Activated naive CD8-positive, alpha-beta T cell treated with anti-CD3 and anti-CD28 coated beads, Interleukin-2, amount 10 ng/mL, durations not matched to agents 7 days and 5 days (primary cell): ENCODE results near the gene XCR1. TPM values are rescaled to one million over a fixed set of nuclear protein-coding genes. Genes with fewer than 3 reads are reported as not detected.

Source experiments
- ATAC-seq: fragments of 150-1000 bp; cut with Tn5 transposase; one replicate; pipeline ENCODE4 v1.10.0; 2021; ENCODE audit warnings: low read depth, moderate library complexity
- POLR2A ChIA-PET: fragments of 350-600 bp; sonication (Branson Sonifier 250); formaldehyde crosslinking; loops from one replicate; lab custom pipeline; 2021; ENCODE audit warnings: antibody characterized with exemption; lab: Charles Lee
- DNase-seq: peaks from one replicate; pipeline ENCODE4 v3.0.0; 2021
- H3K27ac Mint-ChIP-seq: one replicate; pipeline ENCODE4 v1.8.0; 2022; ENCODE audit warnings: mild to moderate bottlenecking, mixed read lengths
- H3K27me3 Mint-ChIP-seq: one replicate; pipeline ENCODE4 v1.8.0; 2022; ENCODE audit warnings: mild to moderate bottlenecking, moderate library complexity, mixed read lengths
- H3K36me3 Mint-ChIP-seq: one replicate; pipeline ENCODE4 v1.8.0; 2021; ENCODE audit warnings: mild to moderate bottlenecking, mixed read lengths
- H3K4me1 Mint-ChIP-seq: one replicate; pipeline ENCODE4 v1.8.0; 2021; ENCODE audit warnings: mixed read lengths
- H3K4me3 Mint-ChIP-seq: one replicate; pipeline ENCODE4 v1.8.0; 2022; ENCODE audit warnings: mild to moderate bottlenecking, moderate library complexity, mixed read lengths
- H3K9me3 Mint-ChIP-seq: one replicate; pipeline ENCODE4 v1.8.0; 2021; ENCODE audit warnings: mixed read lengths
- total RNA-seq, 2 experiments: library from RNA; stranded (reverse); gene quantifications; one replicate each; pipeline ENCODE4 v1.2.3, GENCODE V29; 2021

XCR1 gene, protein sequence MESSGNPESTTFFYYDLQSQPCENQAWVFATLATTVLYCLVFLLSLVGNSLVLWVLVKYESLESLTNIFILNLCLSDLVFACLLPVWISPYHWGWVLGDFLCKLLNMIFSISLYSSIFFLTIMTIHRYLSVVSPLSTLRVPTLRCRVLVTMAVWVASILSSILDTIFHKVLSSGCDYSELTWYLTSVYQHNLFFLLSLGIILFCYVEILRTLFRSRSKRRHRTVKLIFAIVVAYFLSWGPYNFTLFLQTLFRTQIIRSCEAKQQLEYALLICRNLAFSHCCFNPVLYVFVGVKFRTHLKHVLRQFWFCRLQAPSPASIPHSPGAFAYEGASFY
- total RNA-seq = not detected

DNA sequence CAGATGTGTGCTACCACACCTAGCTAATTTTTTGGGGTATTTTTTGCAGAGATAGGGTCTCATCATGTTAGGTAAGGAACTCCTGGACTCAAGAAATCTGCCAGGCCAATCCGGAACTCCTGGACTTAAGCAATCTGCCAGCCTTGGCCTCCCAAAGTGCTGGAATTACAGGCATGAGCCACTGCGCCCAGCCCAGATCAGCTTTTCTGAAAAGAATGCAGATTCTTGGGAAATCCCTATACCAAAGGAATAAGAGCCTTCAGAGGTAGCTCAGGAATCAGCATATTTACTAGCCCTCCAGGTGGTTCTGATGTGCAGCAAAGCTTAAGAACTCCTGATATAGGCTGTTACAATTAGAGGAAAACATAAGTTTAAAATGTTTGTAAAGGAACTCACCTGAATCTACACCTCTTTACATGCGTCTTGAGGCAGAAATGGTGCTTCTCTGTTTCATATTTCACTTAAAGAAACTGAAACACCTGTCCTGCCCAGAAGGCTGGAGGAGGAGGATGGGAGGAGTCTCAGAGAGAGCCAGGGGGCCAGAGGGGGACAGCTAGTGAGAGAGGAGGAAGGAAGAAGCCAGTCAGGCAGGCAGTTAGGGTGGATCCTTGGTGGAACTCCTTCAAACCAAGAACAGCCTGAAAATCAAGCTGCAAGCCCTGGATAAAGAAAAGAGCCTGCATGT, at the start of gene XCR1:
XCR1 (minus strand) TSS at position 463 of the 685 bp plus-strand sequence. CDS start 5,536 bp downstream, outside the sequence.
- Mint-ChIP-seq H3K36me3 (peaks cover 16% of the 10 kb centered on the region), H3K9me3 (peaks cover 13% of the 10 kb centered on the region), H3K27me3 (peaks cover 2% of the 10 kb centered on the region), H3K4me3 (no peak within 1 kb of the TSS), H3K4me1 (no peaks in the 10 kb centered on the region), H3K27ac (no peak within 1 kb of the TSS)
- POLR2A ChIA-PET = no interaction called here
- ATAC-seq (no peak), DNase-seq (no peak)

DNA sequence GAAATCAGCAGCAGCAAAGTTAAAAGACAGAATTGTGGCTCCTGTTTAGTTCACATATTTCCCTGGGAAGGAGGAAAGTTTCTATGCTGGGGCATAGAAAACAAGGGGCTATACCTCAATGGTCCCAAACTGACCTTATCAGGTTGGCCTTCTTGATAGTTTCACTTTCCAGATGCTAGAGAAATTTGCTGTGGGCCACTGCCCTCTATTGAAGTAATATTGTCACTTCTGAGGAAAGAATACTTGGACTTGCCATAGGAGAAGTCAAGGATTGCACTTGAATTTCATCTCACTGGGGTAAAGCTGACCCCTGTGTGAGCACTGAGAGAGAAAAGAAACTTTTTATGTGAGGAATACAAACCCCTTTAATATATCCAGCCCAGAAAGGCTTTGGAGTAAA, 49.3 kb upstream of the XCR1 start:
- Mint-ChIP-seq H3K9me3 (peaks cover 13% of the 10 kb centered on the region), H3K4me3 (no peak overlapping the region), H3K27me3 (peaks cover 3% of the 10 kb centered on the region), H3K4me1 (peaks cover 32% of the 10 kb centered on the region), H3K36me3 (peaks cover 14% of the 10 kb centered on the region), H3K27ac (no peak overlapping the region)
- DNase-seq (no peak), ATAC-seq (no peak)
- POLR2A ChIA-PET = interaction anchor here (0.6 to 3.1 kb wide), 8 partner anchors 86 to 138 kb away, joined by 3 to 14 read pairs (median 5); partner anchors contain the start of gene CXCR6

DNA sequence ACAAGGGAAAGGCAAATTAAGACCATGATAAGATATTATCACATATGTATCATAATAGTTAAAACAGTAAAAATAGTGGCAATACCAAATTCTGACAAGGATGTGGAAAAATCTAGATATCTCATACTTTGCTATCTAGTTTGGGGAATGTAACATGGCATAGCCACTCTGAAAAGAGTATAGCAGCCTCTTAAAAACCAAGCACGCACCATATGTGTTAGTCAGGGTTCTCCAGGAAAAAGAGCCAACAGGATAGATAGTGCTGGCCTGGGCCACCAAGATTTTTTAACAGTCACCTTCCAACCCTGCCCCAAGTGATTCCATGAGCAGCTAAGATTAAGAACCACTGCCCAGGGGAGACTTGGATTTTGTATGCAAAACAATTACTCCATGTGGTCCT, 48.5 kb upstream of the XCR1 start:
- ATAC-seq = no peak
- POLR2A ChIA-PET = interaction anchor here (0.6 to 3.1 kb wide), 7 partner anchors 85 to 137 kb away, joined by 3 to 14 read pairs (median 6); partner anchors contain the start of gene CXCR6
- Mint-ChIP-seq H3K27ac (no peak overlapping the region), H3K9me3 (peaks cover 18% of the 10 kb centered on the region), H3K27me3 (no peaks in the 10 kb centered on the region), H3K4me3 (no peak overlapping the region), H3K4me1 (peaks cover 39% of the 10 kb centered on the region), H3K36me3 (peaks cover 21% of the 10 kb centered on the region)
- DNase-seq = no peak

DNA sequence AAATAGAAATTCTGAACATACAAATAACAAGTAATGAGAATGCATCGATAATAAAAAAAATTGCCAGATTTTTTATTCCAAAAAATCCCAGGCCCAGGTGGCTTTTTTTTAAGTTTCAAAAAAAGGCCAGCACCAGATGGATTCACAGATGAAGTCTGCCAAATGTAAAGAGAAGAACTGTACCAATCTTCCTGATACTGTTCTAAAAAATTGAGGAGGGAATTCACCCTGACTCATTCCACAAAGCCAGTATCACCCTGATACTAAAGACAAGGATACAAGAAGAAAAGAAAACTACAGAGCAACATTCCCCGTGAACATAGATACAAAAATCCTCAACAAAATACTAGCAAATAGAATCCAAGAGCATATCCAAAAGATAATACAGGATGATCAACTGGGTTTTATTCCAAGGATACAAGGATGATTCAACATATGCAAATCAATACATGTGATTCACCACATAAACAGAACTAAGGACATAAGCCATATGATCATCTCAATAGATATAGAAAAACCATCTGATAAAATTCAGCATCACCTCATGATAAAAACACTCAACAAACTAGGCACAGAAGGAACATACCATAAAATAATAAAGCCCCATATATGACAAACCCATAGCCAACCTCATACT, 44.1 kb upstream of the XCR1 start:
- Mint-ChIP-seq H3K27ac (peak overlapping the region; percentile 53), H3K4me1 (peaks cover 55% of the 10 kb centered on the region), H3K4me3 (peak overlapping the region; percentile 52), H3K36me3 (peaks cover 22% of the 10 kb centered on the region), H3K9me3 (peaks cover 19% of the 10 kb centered on the region), H3K27me3 (no peaks in the 10 kb centered on the region)
- POLR2A ChIA-PET = no interaction called here
- no peak for DNase-seq
- ATAC-seq = no peak

DNA sequence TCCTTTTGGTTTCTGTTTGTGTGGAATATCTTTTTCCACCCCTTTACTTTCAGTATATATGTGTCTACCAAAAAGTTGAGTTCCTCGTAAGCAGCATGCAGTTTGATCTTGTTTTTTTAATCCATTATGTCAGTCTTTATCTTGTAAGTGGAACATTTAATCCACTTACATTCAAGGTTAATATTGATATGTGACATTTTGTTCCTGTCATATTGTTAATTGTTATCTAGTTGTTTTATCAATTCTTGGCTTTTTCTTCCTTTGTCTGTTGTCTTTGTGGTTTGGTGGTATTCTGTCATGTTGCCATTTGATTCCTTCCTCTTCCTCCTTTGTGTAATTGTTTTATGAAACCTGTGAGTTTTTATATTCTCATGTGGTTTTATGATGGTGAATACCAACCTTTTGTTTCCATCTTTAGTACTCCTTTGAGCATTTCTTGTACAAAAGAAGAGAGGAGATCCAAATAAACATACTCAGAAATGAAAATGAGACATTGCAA, 43.4 kb upstream of the XCR1 start:
- POLR2A ChIA-PET = no interaction called here
- Mint-ChIP-seq H3K4me3 (peak overlapping the region; percentile 52), H3K27ac (peak overlapping the region; percentile 53), H3K4me1 (peaks cover 53% of the 10 kb centered on the region), H3K36me3 (peaks cover 22% of the 10 kb centered on the region), H3K9me3 (peaks cover 19% of the 10 kb centered on the region), H3K27me3 (no peaks in the 10 kb centered on the region)
- peak; percentile 32 for ATAC-seq
- DNase-seq = no peak

DNA sequence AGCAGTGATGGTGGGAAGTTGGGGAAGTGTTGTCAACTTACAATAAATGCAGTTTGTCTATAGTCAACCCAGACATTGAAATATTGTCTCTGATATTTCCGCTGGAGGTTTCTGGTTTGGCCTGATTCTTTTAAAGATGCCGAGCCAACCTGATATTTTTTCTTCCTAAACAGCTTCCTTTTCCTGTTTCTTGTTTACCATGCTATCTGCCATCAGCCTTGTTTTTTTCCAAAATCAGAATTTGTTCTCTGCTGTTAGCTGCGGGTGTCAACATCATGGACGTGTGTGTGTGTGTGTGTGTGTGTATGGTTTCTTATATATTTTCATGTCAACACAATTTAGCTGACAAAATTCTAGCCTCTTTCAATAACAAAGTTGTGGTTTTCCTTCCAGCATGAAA, 41.2 kb upstream of the XCR1 start:
- POLR2A ChIA-PET = interaction anchor here (0.9 to 1.4 kb wide), 3 partner anchors 106 to 130 kb away, joined by 3 to 4 read pairs (median 3); no protein-coding TSS in a partner anchor
- Mint-ChIP-seq H3K4me1 (peaks cover 54% of the 10 kb centered on the region), H3K27me3 (peaks cover 2% of the 10 kb centered on the region), H3K36me3 (peaks cover 19% of the 10 kb centered on the region), H3K4me3 (peak overlapping the region; percentile 11), H3K9me3 (peaks cover 18% of the 10 kb centered on the region), H3K27ac (peak overlapping the region; percentile 27)
- DNase-seq (no peak), ATAC-seq (no peak)

DNA sequence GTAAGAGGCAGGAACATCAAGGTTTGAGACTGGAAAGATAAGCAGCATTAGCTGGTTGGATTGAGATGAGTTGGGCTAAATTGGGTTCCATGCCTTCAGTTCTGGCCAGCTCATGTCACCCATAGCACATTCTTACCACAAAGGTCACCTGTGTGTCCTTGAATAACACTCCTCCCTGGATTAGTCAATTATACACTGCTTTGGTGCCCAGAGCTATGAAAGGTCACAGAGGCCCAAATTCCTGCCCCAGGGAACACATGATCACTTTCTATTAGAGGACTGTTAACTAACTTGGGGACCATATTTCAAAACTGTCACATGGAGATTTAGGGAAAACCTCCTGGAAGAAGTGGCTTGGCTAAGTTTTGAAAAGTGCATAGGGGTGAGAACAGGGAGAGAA, 40.1 kb upstream of the XCR1 start:
- peaks cover 57% of the 10 kb centered on the region for H3K4me1 Mint-ChIP-seq

DNA sequence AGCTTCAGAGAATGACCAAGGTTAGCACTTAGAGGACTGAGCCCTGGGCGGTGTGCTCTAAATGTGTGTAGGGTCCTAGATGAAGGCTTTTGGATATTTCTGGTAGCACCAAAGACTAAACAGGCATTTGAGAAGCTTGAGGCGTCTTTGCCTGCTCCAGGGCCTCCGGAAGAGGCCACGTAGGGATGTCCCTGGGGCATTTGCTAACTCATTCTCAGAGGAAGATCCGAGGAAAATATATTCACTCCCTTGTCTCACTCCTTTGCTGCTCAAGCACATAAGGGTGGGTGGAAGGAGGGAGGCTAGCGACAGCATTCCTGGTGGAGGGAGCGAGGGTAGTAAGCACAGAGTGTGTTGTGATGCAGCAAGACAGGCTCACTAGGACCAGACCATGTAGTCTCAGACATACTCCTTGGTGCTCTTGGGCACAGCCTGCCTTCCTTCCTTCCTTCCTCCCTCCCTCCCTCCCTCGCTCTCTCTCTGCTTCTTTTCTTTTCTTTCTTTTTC, 38.5 kb upstream of the XCR1 start:
- ATAC-seq (no peak), DNase-seq (no peak)
- Mint-ChIP-seq H3K36me3 (peaks cover 5% of the 10 kb centered on the region), H3K4me3 (peak overlapping the region; percentile 21), H3K4me1 (peaks cover 49% of the 10 kb centered on the region), H3K9me3 (peaks cover under 1% of the 10 kb centered on the region), H3K27ac (peak overlapping the region; percentile 75), H3K27me3 (peaks cover 21% of the 10 kb centered on the region)
- POLR2A ChIA-PET = interaction anchor here (1.1 to 2.6 kb wide), 3 partner anchors 9 to 115 kb away, joined by 3 to 12 read pairs (median 8); partner anchors contain the start of gene FYCO1

More for the DNA sequence above, 40.1 kb upstream of the XCR1 start:
- POLR2A ChIA-PET = interaction anchor here (0.8 kb wide), 1 partner anchor 117 kb away, joined by 3 read pairs; no protein-coding TSS in a partner anchor
- H3K4me3 Mint-ChIP-seq = no peak overlapping the region
- H3K9me3 Mint-ChIP-seq = peaks cover 10% of the 10 kb centered on the region
- ATAC-seq (no peak), DNase-seq (no peak)
- H3K27me3 Mint-ChIP-seq = peaks cover 12% of the 10 kb centered on the region
- H3K27ac Mint-ChIP-seq = peak overlapping the region; percentile 3
- peaks cover 13% of the 10 kb centered on the region for H3K36me3 Mint-ChIP-seq

DNA sequence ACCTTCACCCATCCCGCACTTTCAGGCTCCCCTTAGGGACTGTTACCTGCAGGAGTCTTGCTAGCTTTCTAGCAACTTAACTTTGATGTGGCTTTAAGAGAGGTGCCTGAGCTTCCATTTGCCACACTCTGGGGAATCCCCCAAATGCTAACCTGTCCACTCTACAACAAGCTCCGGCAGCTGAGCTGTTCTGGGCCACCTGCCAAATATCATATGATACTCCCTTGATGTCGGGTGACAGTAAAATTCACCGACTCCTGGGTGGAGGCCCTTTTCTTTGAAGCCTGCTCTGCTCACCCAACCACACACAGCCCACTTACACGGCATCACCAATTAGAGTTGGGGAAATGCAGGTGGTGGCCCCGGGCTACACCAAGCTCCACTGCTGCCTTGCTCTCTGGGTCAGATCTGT, 38.0 kb upstream of the XCR1 start:
- peaks cover 24% of the 10 kb centered on the region for H3K27me3 Mint-ChIP-seq
- ATAC-seq (peak; percentile 96), DNase-seq (peak; percentile 60)
- H3K27ac Mint-ChIP-seq = peak overlapping the region; percentile 75
- H3K9me3 Mint-ChIP-seq = no peaks in the 10 kb centered on the region
- H3K4me3 Mint-ChIP-seq = peak overlapping the region; percentile 55
- POLR2A ChIA-PET = interaction anchor here (0.6 to 2.6 kb wide), 4 partner anchors 9 to 115 kb away, joined by 3 to 12 read pairs (median 6); partner anchors contain the start of gene FYCO1
- peaks cover 4% of the 10 kb centered on the region for H3K36me3 Mint-ChIP-seq
- H3K4me1 Mint-ChIP-seq = peaks cover 44% of the 10 kb centered on the region

DNA sequence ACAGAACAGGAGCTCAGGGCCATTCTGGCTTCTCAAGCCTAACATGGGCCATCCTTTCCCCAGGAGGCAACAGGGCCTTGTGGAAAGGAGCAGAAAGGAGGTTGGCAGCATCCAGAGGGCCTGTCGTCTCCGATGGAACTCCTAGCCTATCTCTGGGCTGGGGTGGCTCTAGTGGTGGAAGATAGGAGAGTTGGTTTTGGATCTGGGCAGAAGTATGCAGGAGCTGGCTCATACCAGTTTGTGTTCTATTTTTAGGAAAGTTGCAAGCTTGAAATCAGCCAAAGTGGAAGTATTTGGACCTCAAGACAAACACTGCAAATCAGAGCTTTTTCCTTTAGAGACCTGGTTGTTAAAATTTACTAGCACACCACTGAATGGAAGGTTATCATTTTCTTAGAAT, 35.4 kb upstream of the XCR1 start:
- no peak for DNase-seq
- H3K36me3 Mint-ChIP-seq = peaks cover 4% of the 10 kb centered on the region
- peaks cover 40% of the 10 kb centered on the region for H3K27me3 Mint-ChIP-seq
- H3K4me3 Mint-ChIP-seq = no peak overlapping the region
- H3K27ac Mint-ChIP-seq = no peak overlapping the region
- H3K4me1 Mint-ChIP-seq = peaks cover 25% of the 10 kb centered on the region
- POLR2A ChIA-PET = no interaction called here
- ATAC-seq = no peak
- peaks cover 1% of the 10 kb centered on the region for H3K9me3 Mint-ChIP-seq

DNA sequence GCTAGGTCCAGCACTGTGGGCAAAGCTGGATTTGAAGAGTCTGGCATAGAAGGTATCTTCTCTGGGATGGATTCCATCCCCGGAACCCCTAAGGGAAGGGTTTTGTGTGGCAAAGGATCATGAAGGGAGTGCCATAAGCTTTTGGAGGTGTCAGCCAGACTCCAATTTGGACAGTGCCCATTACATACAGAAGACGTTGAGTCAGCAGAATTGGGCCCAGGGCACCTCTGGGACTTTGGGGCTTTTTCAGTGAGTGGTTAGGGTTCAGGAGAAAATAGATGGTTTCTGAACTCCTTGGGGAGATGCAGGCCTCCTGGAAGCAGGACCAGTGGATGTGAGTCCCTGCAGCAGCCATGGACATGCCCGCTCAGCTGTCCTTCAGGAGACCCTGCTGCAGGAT, 34.6 kb upstream of the XCR1 start:
- Mint-ChIP-seq H3K4me3 (no peak overlapping the region), H3K4me1 (peaks cover 18% of the 10 kb centered on the region), H3K9me3 (peaks cover 3% of the 10 kb centered on the region), H3K27ac (no peak overlapping the region), H3K27me3 (peaks cover 46% of the 10 kb centered on the region), H3K36me3 (peaks cover 4% of the 10 kb centered on the region)
- DNase-seq = no peak
- POLR2A ChIA-PET = no interaction called here
- no peak for ATAC-seq

DNA sequence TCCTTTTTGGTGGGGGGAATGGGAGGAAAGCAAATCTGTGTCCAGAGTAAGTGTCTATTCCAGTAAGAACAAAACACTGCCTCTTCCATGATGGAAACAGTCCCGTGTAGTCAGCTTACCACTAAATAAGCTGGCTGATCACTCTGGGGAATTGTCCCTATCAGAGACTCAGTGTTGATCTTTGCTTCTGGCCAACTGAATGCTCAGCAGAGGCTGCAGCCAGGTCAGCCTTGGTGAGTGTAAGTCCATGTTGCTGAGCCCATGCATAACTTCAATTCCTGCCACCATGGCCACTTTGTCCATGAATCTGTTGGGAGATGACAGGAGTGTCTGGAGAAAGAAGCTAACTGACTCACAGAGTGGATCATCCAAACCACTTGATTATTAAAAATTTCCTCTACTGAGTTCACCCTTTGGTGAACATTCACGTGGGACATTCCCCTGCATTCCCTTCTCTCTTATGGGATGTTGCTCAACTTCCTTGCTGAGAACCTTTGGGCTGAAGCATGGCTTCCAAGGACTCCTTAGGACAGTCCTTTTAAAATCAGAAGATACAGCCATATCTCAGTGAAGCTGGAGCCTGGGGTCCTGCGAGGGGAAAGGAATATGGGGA, 33.9 kb upstream of the XCR1 start:
- Mint-ChIP-seq H3K27me3 (peaks cover 48% of the 10 kb centered on the region), H3K27ac (no peak overlapping the region)
- no peak for ATAC-seq

More for the DNA sequence above, 33.9 kb upstream of the XCR1 start:
- POLR2A ChIA-PET = no interaction called here
- Mint-ChIP-seq H3K4me1 (peaks cover 14% of the 10 kb centered on the region), H3K9me3 (peaks cover 3% of the 10 kb centered on the region), H3K36me3 (peaks cover 4% of the 10 kb centered on the region), H3K4me3 (no peak overlapping the region)
- DNase-seq = no peak
